ENCODE results near the gene MATCAP1.

DNA sequence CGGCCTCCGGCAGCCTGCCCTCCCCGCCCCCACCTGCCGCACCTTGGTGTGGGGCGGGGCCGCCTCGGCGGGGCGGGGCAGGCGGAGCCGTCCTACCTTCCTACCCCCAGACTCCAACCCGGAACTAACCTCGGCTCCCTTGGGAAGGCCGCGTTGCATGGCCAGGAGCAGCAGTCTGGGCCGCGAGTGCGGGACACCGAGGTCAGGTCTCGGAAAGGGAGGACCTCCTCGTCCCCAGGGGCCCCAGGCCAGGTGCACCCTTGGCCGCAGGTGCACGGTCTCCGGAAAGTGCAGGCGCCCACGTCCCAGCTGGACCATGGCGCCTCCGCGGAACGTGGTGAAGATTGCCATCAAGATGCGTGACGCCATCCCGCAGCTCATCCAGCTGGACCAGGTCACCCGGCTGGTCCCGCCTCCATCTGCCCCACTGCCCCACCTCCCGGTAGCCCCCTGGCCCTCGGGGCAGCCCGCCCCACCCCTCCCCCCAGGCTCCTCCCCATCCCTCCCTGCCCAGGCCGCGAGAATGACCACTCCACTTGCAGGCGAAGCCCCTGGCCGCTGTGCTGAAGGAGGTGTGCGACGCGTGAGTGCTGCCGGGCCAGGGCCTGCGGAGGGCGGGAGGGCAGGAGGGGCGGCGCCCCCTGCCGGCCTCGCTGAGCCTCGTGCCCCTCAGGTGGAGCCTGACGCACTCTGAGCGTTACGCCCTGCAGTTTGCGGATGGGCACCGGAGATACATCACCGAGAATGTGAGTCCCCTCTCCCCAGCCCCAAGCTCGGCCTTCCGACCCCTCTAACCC lies 15.4 kb upstream of the MATCAP1 start, which contains the start of gene ELMO3:
- TF ChIP-seq, protein P1, sequence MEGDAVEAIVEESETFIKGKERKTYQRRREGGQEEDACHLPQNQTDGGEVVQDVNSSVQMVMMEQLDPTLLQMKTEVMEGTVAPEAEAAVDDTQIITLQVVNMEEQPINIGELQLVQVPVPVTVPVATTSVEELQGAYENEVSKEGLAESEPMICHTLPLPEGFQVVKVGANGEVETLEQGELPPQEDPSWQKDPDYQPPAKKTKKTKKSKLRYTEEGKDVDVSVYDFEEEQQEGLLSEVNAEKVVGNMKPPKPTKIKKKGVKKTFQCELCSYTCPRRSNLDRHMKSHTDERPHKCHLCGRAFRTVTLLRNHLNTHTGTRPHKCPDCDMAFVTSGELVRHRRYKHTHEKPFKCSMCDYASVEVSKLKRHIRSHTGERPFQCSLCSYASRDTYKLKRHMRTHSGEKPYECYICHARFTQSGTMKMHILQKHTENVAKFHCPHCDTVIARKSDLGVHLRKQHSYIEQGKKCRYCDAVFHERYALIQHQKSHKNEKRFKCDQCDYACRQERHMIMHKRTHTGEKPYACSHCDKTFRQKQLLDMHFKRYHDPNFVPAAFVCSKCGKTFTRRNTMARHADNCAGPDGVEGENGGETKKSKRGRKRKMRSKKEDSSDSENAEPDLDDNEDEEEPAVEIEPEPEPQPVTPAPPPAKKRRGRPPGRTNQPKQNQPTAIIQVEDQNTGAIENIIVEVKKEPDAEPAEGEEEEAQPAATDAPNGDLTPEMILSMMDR (IDR thresholded peaks at IDR 0.05; ENCODE audit: low read depth, low read length, poor library complexity, severe bottlenecking), result no peak
- TF ChIP-seq EZH2phosphoT487 (IDR thresholded peaks at IDR 0.05; ENCODE audit: borderline replicate concordance, low read length), result no peak
